ENCODE measurements around the gene UPK3A.
"Not testable (repeated sequence)": the region's sequence is repeated elsewhere in the genome, so short reads cannot be mapped to it uniquely, and the experiment has no call there.

Gene UPK3A

GRCh38 chr22:45257941-45258340, 26.8 kb upstream of the UPK3A start:
- not testable (repeated sequence) for DNase-seq (ENCODE audit: low spot score)

DNA sequence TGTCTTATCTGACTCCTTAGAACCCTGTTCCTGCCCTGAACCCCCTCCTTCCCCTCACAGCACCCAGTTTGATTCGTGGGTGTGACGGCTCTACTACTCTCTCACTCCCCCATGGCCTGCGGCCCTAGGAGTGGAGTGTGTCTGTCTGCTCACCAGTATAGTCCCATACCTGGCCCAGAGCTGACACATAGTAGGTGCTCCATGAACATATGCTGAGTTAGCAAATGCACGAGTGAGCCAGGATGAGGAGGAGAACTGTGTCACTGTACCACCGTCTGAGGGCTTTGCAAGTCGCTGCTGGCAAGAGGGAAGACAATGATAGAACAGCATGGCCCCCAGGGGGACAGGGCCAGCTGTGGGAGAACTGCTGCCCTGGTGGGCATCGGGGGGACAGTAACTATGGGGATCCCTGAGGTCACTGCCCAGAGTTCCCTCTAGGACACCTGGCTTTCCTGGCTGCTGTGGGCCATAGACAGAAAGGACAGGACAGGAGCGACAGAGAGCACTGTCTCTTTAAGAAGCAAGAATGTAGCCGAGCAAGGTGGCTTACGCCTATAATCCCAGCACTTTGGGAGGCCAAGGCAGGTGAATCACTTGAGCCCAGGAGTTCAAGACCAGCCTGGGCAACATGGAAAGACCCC, 24.9 kb upstream of the UPK3A start:
- no peak for DNase-seq (ENCODE audit: low spot score)

DNA sequence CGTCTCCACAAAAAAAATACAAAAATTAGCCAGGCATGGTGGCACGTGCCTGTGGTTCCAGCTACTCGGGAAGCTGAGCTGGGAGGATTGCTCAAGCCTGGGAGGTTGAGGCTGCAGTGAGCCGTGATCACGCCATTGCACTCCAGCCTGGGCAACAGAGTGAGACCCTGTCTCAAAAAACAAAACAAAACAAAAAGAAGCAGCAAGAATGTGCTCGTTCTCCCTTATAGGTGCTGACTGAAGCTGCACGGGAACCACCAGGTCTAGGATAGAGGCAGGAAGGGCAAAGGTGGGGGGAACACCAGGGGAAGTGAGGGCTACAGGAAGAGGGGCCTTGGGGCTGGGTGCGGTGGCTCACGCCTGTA, 24.4 kb upstream of the UPK3A start:
- not testable (repeated sequence) for DNase-seq (ENCODE audit: low spot score)

DNA sequence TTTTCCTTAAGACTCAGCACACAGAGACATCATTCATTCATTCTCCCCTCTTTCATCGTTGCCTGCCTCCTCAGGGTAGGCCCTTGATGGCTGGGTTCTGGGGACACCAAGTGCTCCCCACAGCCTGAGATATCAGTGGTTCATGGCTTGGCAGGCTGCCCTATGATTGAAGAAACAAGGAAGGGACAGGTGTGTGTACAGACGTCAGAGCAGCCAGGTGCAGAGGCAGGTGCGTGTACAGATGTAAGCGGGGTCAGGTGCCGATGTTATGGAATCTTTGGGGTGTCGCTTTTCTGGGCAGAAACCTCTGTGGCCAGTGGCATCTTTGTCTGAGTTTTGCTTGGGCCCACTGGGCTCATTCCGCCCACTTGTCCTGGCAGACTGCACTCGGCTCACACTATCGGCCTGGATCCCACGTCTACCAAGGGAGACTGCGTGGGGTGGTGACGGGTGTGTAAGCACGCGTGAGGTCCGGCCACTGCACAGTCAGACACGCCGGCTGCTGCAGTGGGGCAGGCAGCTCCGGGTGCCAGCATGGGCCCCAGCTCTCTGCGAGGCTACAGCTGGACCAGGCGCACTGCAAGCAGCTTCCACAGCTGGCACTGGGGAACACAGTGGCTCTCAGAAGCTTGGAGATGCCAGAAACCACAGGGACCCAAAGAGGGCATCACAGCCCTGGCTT, 23.2 kb upstream of the UPK3A start:
- no peak for DNase-seq (ENCODE audit: low spot score)

DNA sequence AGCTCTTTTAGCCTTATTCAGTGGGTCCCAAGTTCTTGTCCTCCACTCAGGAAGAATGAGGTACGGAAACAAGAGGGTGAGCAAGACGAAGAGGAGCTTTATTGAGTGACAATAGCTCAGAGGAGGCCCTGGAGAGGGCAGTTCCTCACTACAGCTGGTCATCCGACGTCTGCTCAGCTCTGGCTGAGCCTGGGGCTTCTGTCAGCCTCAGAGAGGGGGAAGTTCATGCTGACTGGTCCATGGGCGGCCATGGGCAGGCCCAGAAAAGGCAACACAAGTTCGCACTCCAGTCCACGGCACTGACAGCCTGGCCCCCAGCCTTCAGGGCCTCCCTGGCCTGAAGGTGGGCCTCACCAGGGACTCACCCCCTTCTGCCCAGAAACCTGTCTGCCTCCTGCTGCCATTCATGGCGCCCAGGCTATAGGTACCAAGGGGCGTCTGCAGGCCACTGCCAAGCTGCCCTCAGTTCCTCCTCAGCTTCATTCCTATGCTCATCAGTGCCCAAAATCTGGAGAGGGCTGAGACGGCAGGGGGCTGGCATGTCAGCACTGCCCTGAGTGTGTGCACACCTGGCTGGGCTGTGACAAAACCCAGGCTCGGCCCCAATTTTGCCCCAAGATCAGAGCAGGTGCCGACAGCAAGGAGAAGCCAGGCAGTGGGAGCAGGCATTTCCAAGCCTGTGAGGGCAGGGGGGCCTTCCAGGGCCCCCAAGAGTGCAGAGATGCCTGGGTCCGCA, 22.4 kb upstream of the UPK3A start:
- DNase-seq (ENCODE audit: low spot score): no peak

DNA sequence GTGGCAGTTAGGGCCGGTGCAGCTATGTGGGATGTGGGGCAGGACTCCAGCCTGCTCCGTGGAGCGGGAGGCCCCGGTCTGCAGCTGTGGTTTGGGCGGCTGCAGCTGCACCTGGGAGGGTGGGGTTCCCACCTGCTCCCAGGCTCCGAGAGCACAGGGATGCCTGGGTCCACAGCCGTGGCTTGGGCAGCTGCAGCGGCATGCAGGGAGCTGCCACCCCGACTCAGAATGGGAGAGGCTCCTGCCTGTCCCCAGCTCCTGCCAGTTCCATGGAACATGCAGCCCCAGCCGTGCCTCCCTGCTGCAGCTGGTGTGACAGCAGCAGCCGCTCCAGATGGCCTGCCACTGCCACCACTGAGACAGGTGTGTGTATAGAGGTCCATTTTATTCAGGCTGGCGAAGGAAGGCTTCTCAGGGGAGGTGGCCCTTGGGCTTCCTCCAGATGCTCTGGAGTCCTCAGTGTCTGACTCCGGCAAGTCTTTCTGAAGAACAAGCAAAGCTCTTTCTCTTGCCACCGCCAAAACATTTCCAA, 21.8 kb upstream of the UPK3A start:
- no peak for DNase-seq (ENCODE audit: low spot score)

DNA sequence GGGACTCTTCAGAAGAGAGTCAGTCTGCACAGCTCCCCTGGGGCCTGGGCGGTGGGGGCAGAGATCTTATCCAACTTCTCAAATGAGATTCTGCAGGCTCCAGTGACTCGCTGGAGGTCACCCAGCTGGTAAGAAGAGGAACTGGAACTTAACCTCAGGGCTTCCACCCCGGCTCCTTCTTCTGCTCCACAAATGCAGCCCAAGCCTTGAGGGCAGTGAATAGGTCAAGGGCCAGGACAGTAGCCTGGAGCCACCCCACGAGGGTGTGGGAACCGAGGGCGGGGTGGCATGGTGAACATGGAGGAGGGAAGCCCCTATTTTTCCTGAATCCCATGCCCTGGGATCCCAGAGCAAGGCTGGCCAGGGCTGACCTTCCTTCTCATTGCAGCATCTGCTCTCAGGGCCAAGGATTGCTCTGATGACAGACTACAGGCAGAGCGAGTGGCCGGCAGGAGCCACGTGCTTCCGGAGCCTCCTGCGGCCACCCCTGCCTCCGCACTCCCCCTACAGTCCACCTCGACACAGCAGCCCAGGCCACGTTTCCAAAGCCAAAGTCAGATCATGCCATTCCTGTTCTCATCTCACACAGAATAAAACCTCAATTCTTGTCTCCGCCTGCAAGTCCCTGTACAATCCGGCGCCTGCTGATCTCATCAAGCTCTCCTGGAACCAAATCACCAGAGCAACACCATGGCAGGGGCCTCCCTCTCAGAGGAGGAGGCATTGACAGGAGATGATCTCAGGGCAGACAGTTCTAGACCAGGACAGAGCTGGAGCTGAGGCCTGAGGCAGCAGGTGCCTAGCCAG, 21.1 kb upstream of the UPK3A start:
- DNase-seq (ENCODE audit: low spot score): peak; percentile 87

GRCh38 chr22:45265535-45265934, 19.2 kb upstream of the UPK3A start:
- DNase-seq (ENCODE audit: low spot score): no peak

GRCh38 chr22:45268167-45268957, 16.4 kb upstream of the UPK3A start:
- peak; percentile 88 for DNase-seq (ENCODE audit: low spot score)

DNA sequence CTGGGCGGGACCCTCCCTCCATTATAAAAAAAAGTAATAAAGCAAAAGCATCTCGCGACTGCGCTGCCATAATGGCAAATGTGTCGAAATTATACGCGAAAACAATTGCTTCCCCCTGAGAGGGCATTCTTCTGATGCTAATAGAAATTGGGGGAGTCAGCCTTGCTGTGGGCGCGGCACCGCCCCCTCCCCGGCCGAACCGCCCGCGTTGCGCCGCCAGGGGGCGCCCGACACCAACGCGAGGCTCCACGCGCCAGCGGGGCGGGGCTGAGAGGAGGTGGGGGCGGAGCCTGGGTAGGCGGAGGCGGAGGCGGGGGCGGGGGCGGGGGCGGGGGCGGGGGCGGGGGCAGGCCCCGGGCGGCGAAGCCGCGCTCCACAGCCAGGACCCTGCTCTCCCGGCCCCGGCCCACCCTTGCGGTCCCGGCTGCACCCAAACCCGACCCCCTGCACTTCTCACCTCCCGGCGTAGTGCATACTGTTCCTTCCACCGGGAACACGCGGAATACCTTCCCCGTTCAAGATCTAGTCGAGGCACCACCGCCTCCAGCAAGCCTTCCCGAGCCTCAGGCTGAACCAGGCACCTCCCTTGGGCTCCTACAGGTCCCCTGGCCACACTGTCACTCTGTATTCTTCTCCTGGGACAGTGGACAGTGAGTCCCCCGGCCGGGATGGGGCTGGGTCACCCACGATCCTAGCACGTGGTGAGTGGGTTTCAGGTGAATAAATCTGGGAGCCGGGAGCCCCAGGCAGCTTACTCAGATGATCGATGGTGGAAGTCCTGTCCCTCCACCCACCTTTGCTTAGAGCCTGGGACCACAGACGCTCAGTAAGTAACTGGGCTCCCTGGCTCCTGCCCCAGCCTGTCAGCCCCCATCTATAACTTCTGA, 15.5 kb upstream of the UPK3A start:
- DNase-seq (ENCODE audit: low spot score): peak; percentile 86

DNA sequence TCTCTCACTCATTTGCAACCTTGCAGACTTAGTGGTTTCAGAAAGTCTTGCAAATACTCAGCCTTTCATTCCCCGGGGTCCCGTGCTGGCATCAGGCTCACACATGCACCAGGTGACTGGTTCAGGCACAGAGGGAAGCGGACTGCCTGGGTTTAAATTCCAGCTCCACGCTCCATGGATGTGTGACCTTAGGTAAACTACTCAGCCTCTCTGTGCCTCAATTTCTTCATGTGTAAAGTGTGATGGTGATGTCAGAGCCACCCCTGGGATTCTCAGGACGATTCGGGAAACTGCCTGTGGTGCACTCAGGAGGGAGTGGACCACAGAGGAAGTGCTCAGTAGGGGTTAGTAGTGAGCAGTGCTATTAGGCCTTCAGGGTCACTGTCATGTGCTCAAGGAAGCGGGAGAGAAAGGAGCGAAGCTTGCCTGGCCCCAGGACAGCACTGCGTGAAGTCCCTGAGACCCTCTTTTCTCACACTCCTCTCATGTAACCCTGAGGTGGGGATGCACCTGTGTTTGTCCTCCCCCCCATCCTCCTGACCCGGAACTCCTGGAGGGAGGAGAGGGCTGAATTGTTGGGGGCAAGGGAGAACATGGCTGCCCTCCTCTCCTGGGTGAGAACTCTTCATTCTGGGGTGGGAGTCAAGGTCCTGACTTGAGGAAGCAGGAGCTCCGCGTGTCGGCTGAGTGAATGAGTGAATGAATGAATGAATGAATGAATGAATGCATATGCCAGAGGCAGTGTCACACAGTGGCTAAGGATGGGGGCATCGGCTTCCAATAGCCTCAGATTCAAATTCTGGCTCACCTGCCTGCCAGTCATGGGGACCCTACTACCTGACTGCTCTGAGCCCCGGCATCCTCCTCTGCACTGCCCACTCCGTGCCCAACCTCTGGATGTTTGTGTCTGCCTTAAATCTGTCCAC, 14.4 kb upstream of the UPK3A start:
- no peak for DNase-seq (ENCODE audit: low spot score)

DNA sequence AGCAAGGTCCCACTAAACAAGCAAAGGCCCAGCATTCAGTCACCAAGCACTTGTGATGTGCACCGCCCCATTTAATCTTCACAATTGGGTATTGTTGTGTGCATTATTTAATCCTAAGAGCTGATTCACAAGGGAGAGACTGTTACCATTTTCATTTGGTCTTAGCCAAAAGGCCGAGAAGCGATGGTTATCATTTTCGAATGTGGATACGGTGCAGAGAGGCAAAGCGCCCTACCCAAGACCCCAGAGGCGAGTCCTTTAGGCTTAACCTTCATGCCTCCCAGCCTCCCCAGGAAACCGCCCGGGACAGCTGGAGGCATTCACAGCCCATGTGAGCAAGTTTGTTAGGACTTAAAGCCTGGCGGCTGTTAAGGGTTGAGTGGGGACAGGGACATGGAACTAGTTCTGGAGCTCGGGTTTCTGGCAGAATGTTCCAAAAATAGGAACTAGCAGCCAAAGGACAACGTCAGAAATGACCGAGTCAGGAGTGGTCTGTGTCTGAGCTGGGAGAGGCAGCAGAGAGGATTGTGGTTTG, 13.0 kb upstream of the UPK3A start:
- DNase-seq (ENCODE audit: low spot score): no peak

GRCh38 chr22:45272498-45272897, 12.3 kb upstream of the UPK3A start:
- no peak for DNase-seq (ENCODE audit: low spot score)

DNA sequence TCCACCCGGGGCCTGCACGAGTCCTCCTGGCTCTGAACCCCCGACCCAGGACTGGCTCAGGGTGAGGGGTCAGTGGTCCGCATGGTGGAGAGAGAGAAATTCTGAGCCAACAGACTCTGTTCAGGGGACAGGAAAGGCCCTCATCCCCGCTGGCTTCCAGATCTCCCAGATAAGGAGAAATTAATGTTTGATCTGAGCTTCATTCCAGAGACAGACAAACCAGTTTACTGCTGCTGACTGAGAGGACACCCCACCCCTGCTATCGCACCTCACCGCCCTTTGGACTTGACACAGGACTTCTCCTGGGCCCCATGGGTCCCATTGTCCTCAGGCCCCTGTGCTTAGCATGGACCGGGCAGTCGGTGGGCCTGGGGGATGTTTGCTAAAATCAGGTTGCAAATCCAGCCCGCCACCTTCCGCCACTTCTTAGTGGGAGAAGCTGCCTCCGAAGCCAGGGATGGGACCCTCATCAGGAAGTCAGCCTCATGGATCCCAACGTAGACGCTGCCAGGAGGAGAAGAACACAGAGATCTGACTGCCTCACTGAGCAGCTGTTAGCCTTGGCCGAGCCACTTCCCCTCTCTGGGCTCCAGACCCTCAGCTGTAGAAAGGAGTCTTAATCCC, 11.2 kb upstream of the UPK3A start:
- DNase-seq (ENCODE audit: low spot score): no peak

- DNase-seq (ENCODE audit: low spot score): no peak
Observed at GRCh38 chr22:45276507-45277105, 8.1 kb upstream of the UPK3A start.

GRCh38 chr22:45277720-45278119, 7.0 kb upstream of the UPK3A start:
- not testable (repeated sequence) for DNase-seq (ENCODE audit: low spot score)

DNA sequence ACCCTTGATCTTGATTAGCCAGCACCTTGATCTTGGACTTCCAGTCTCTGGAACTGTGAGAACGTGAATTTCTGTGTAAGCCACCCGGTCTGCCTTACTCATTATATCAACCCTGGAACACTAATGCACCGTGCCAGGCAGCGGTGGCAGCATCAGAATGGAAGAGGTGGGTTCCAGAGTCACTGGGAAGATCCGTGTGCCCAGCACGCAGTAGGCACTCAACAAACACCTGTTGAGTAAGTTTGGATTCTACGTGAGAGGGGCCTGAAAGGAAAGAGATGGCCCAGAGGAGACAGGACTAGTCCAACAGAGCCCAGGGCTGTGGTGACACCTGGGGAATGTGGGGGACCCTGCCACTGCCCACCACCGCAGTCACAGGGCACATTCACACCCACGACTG, 6.6 kb upstream of the UPK3A start:
- no peak for DNase-seq (ENCODE audit: low spot score)

- DNase-seq (ENCODE audit: low spot score): no peak
Observed at GRCh38 chr22:45280587-45280980, 4.2 kb upstream of the UPK3A start.
